Bronchial epithelial cell (primary cell): ENCODE data around the gene ALX4. TPM values are rescaled to one million over a fixed set of nuclear protein-coding genes. Genes with fewer than 3 reads are reported as not detected.

Source experiments
- DNase-seq: peaks from one replicate; pipeline ENCODE4 v3.0.0-alpha.2; 2010; ENCODE audit warnings: low read depth
- FAIRE-seq: peaks from 2 replicates; lab custom pipeline; 2011; peaks lifted over from hg19 to GRCh38; lab: Jason Lieb, UNC
- H3K27me3 ChIP-seq: 2 replicates; pipeline ENCODE4 v1.5.1; 2011; ENCODE audit warnings: low read length; ENCODE audit not compliant: control insufficient read depth, insufficient read depth
- H3K36me3 ChIP-seq: 2 replicates; pipeline ENCODE4 v1.5.1; 2011; ENCODE audit warnings: low read length; ENCODE audit not compliant: control insufficient read depth, insufficient read depth
- H3K4me3 ChIP-seq: 2 replicates; pipeline ENCODE4 v1.5.1; 2011; ENCODE audit warnings: mild to moderate bottlenecking, low read depth, low read length, control low read depth
- total RNA-seq: library from RNA; depleted of rRNA; stranded (reverse); fragments of >200 nt; gene quantifications from 2 replicates; pipeline ENCODE4 v1.2.1, GENCODE V29; 2014
- TF ChIP-seq, protein P1 (sequence below): IDR thresholded peaks from 2 replicates; pipeline ENCODE4 v1.5.1; 2011; ENCODE audit warnings: mild to moderate bottlenecking, moderate library complexity, low read length, control low read depth, inconsistent platforms; ENCODE audit not compliant: insufficient read depth, severe bottlenecking

ALX4 gene
- total RNA-seq, 1 donor from 2014 or later = under 0.01 TPM

DNA sequence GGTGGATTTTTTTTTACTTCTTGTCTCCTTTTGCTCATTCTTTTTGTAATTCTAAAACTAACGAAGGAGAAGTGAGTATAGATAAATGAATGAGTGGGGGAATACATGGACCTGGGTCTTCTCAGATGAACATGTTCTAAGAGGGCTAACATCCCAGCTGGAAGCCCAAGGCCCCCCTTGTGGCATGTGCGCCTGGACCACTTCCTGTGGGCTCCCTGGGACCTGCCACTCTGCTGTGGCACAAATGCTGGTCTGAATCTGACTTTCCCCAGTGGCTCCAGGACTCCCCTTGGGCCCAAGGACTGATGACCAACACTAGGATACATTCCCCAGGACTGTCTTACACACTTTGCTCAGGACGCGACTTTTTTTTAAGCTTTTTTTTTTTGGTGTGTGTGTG lies 32.7 kb upstream of the ALX4 start:
- FAIRE-seq = no peak
- H3K27me3 ChIP-seq = peaks cover 12% of the 10 kb centered on the region
- TF ChIP-seq, protein P1, sequence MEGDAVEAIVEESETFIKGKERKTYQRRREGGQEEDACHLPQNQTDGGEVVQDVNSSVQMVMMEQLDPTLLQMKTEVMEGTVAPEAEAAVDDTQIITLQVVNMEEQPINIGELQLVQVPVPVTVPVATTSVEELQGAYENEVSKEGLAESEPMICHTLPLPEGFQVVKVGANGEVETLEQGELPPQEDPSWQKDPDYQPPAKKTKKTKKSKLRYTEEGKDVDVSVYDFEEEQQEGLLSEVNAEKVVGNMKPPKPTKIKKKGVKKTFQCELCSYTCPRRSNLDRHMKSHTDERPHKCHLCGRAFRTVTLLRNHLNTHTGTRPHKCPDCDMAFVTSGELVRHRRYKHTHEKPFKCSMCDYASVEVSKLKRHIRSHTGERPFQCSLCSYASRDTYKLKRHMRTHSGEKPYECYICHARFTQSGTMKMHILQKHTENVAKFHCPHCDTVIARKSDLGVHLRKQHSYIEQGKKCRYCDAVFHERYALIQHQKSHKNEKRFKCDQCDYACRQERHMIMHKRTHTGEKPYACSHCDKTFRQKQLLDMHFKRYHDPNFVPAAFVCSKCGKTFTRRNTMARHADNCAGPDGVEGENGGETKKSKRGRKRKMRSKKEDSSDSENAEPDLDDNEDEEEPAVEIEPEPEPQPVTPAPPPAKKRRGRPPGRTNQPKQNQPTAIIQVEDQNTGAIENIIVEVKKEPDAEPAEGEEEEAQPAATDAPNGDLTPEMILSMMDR = no peak
- no peaks in the 10 kb centered on the region for H3K36me3 ChIP-seq
- no peak for DNase-seq
- H3K4me3 ChIP-seq = no peak overlapping the region

DNA sequence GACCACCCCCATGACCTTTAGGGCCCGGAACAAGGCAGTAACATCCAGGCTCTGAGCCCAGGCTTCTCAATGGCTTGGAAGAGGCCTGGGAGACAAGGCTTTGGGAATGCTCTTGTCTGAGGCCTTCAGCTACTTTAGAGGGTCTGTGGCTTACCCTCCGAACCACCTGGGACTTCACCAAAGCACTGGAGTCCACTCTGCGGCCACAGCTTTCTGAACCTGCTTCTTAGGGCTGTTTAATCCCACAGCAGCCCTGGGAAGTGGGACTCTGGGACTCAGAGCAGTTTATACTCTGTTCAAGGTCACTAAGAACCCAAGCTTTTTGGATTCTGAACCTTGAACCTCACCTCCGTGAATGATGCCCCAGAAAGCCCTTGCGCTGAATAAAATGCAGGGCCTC lies 30.7 kb upstream of the ALX4 start:
- H3K27me3 ChIP-seq = peaks cover 18% of the 10 kb centered on the region
- no peak for FAIRE-seq
- TF ChIP-seq, protein P1 = no peak
- DNase-seq = no peak
- H3K36me3 ChIP-seq = no peaks in the 10 kb centered on the region
- H3K4me3 ChIP-seq = no peak overlapping the region

DNA sequence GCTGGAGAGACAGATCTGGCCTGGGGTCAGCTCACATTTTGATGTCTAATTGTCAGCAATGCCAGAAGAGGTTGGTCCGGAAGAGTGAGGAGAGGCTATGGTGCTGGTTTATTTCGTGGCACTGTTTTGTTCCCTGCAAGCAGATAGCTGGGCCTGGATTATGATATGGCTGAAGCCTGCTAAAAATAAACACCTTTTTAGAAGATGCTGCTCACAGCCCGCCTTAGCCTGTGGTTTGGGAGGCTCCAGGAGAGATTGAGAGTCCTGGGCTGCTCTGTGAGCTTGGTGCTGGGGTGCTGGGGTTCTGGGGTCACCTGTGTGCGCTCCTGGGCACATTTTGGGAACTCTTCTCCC lies 29.6 kb upstream of the ALX4 start:
- TF ChIP-seq, protein P1 = no peak
- Histone ChIP-seq H3K36me3 (no peaks in the 10 kb centered on the region), H3K27me3 (peaks cover 19% of the 10 kb centered on the region), H3K4me3 (no peak overlapping the region)
- DNase-seq (no peak), FAIRE-seq (no peak)

DNA sequence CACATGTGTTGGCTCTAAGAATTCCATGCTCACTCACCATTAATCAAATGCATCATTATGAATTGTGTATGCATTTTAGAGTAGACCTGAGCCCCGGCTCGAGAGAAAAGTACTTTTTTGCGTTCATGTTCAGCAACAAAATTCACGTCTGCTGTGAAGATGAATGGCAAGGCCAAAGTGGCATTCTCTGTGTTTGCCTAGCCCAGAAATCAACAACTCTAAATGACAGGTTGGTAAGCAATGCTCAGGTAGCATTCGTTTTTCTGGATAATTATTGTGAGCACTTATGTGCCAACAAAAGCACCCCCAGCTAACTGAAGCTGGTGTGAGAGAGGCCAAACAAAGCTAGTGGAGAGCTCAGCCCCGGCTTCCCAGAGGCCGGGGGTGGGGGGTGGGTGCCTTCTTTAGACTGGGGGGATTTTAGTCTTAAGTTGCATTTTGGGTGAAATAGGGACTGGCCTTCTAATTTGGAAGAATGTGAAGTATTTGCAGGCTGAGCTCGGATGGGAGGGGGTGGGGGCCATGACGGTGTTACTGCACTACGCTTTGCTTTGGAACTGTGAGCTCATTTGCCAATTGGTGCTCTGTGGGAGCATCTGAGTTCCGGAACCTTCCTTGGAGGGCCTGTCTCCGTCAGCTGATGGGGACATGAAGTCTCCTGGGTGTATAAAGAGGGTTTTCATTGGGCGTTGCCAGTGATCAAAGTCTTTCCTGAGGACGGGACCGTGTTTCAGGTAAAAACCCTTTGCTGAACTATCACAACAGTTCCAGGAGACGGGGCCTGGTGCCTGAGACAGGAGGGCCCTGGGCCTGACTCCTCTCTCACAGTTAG lies 29.0 kb upstream of the ALX4 start:
- no peak for DNase-seq
- no peak overlapping the region for H3K4me3 ChIP-seq
- FAIRE-seq = no peak
- no peaks in the 10 kb centered on the region for H3K36me3 ChIP-seq
- TF ChIP-seq, protein P1 = no peak
- peaks cover 19% of the 10 kb centered on the region for H3K27me3 ChIP-seq

DNA sequence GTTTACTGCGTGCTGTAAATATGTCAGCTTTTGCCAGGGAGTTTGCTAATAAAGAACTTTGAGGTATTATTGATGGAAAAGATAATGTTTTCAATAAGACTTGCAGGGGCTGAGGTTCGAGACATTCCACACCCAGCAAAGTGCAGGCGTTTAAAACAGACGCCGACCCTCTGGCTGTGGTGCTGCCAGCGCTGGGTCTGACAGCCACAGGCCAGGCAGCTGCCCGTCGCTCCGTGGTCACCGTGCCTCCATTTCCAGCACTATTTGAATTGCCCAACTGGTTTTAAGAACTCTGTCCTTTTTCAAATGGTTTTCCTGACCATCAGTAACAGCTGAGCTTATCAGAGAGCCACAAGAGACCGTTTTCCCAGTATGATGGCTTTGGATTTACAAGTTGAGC lies 28.1 kb upstream of the ALX4 start:
- TF ChIP-seq, protein P1 = no peak
- no peak overlapping the region for H3K4me3 ChIP-seq

More for the DNA sequence above, 28.1 kb upstream of the ALX4 start:
- DNase-seq (no peak), FAIRE-seq (no peak)
- no peaks in the 10 kb centered on the region for H3K36me3 ChIP-seq
- H3K27me3 ChIP-seq = peaks cover 19% of the 10 kb centered on the region
